GM20431 (cell line): ENCODE measurements around the gene ZBTB7B.
"Not testable (repeated sequence)": the region's sequence is repeated elsewhere in the genome, so short reads cannot be mapped to it uniquely, and the experiment has no call there.

Experiments used
- in situ Hi-C: fragments of 300-500 bp; cut with MseI, MboI; formaldehyde crosslinking; loops from one replicate; pipeline ENCODE4 v1.15.0; 2020; ENCODE audit warnings: low sequenced_read_pairs; ENCODE audit not compliant: unreplicated experiment

The ZBTB7B gene

DNA sequence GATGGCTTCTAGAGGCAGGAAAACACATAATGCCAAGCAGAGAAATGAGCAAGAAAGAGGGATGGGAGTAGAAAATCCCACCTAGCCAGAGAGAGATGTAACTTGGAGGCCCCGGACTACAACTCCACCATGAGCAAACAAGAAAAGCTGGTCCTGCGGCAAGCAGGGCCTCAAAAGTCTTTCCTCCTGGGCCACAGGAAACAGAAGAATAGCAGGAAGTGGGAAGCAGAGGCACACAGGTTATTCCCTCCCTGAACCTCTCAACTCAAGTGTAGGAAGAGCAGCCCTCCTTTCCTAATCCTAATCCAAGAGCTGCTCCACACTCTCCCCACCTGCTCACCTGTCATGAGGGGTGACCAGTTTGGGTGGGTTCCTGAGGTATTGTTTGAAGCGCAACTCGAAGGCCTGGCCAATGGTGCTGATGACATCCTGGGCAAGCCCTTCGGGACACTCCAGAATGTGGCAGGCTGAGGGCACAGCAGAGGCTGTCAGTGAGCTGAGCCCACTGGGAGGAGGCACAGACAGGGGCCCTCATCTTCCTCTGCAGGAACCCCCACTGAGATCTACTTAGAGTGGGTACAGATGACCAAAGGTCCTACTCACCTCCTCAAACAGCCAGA lies 35.2 kb upstream of the ZBTB7B start:
- in situ Hi-C loops = no loop called here

DNA sequence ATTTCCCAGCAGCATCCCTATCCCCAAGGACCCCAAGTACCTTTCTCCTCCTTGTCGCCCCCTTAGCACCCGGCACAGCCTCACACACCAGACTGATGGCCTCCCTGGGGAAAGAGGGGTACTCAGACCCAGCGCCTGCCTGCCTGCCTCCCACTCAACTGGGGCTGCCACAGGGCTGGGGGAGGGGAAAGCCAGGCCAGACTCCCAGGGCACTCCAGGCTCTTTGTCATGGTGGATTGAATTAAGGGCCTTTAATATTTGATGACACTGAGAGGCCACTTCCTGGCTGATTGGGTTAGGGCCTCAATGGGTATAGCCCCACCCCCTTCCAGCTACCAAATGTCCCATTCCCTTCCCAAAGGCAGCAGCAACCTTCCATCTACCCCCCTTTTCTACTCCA lies 33.9 kb upstream of the ZBTB7B start:
- in situ Hi-C loops = no loop called here

DNA sequence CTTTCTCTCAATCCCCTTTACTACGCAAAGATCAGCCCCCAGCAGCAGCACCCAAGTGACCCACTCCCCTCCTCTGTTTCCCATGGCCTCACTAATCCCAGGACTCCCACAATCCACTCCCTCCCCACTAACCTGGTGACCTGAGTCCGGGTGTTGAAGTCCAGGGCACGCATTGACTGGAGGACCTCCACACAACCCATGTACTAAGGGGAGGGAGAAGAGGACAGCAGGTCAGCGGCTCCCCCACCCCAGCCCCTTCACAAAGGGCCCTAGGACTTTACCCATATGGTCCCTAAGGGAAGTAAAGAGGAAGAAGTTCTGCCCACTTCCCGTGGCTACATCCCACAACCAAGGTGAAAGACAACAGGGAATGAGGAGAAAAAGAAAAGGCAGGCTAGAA lies 33.4 kb upstream of the ZBTB7B start:
- in situ Hi-C loops = no loop called here

DNA sequence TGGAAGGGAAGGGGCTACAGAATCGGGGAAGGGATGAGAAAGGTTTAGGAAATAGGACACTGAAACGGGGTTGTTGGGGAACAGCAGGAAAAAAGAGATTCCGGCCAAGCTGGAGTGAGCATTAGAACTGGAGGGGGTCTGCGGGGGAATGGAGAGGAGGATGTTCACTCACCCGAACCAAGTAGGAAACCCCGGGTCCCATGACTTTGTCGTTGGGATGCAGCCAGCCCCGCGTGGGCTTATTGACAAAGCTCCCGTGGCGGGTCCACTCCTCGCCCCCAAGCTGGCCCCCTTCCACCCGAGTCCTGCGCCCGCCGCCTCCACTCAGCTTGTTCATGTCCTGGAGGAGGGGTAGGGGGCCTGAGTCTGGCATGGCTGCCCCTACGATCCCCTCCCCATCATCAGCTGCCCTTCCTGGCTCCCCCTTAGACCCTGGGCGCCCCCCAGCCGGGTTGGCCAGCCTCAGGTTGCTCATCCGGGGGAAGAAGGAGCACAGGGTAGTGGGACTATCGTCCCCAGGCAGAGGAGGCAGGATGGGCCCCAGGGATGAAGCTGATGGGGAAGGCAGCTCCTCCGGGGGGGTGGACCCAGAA lies 32.6 kb upstream of the ZBTB7B start:
- in situ Hi-C loops = no loop called here

DNA sequence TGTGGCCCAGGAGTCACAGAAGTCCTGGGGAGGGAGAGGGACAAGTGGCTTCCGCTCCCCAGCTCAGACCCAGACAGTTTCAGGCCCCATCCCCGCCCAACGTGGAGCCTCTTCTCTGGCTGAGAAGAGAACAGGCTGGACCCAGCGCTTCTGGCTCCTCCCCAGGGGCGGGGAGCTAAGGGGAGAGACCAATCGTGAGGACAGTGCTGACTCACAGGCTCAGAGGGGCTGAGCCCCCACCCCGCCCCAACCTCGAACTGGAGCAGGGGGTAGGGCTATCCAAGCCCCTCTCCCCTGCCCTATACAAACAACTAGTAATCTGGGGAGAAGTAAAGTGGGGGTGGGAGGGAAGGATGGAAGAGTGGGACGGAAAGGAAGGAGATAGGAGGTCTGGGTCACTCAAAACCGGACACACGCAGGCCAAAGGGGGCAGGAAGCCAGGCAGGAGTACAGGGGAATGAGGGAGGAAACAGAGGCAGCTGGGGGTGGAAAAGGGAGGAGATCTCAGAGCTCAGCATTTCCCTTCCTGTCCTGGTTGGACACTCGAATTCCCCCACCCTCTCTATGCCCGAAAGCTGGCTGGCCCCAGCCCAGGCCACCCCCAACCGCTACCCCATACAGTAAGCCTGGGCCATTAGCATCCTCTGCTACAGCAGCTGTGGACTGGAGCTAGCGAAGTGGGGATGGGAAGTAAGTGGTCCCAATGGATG lies 31.8 kb upstream of the ZBTB7B start, which contains the start of gene SHC1:
TSS of gene SHC1 (minus strand) at position 117 of the 710 bp plus-strand sequence. CDS start 221 bp downstream, outside the sequence.
- in situ Hi-C loops = no loop called here

DNA sequence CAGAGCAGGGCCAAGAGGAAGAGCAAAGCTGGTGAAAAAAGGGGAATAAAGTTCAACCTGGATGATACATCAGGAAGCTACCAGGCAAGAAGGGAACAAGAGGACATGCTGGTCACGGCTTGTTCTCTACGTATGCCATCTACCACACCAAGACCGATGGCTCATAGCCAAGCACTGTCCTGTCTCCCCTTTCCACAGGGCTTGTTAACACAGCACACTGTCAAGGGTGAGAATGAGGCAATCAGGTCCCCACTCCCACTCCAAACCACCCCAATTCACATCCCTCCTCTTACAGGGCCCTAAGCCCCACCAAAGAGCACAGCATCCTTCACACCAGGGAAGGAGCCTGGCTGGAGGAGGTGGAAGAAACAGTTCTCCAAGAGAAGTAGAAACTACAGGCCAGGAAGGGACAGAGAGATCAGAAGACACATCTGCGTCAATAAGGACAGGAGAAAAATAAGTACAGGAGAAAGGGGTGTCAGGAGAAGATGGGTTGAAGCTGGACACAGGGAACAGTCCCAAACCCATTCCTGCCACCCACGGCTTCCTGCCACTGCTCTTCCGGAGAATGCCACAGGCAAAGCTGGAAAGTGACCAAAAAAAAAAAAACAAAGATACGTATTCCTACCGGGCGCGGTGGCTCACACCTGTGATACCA lies 31.1 kb upstream of the ZBTB7B start:
- in situ Hi-C loops = no loop called here

DNA sequence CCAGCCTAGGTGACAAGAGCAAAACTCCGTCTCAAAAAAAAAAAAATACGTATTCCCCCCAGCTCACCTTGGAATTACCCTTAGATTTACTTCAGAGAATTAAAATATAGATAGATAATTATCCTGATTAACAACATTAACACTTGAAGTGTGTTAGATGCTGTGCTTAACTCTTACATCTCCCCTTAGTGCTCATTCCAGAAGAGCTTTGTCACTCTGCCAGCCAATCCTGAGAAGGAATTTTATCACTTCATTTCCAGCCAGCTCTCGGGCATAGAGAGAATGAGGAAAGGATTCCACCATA lies 30.4 kb upstream of the ZBTB7B start:
- in situ Hi-C loops = no loop called here

DNA sequence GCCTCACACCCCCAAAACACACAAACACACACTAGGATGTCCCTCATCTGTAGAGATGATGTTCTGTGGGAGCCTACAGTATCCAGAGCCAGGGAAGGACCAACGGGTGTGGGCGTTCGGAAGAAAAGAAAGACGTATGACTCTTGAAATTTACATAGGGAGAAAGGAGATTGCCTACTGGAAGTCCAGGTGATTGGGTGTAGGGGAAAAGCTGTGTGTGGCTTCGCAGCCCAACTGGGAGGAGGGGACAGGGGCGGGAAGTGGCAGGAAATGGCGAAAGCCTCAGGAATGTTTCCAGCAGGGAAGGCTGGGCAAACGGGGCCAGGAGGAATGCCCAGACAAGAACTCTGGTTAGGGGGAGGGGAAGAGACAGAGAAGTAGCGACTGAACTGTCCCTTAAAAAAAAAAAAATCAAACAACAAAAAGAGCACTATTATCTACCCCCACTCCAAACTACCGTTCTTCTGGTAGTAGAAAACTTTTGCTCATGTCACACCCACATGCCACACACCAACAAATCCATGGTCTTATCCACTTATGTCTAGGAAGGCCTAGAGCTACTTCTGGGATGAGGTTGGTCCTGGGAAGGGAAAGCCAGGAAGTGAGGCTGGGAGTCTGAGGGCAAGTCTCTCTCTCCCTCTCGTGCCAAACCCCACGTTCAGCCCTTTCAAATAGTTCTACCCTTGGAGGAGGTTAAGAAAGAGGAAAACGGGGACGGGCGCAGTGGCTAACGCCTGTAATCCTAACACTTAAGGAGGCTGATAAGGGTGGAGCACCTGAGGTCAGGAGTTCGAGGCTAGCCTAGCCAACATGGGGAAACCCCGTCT lies 29.9 kb upstream of the ZBTB7B start:
- in situ Hi-C loops = no loop called here

DNA sequence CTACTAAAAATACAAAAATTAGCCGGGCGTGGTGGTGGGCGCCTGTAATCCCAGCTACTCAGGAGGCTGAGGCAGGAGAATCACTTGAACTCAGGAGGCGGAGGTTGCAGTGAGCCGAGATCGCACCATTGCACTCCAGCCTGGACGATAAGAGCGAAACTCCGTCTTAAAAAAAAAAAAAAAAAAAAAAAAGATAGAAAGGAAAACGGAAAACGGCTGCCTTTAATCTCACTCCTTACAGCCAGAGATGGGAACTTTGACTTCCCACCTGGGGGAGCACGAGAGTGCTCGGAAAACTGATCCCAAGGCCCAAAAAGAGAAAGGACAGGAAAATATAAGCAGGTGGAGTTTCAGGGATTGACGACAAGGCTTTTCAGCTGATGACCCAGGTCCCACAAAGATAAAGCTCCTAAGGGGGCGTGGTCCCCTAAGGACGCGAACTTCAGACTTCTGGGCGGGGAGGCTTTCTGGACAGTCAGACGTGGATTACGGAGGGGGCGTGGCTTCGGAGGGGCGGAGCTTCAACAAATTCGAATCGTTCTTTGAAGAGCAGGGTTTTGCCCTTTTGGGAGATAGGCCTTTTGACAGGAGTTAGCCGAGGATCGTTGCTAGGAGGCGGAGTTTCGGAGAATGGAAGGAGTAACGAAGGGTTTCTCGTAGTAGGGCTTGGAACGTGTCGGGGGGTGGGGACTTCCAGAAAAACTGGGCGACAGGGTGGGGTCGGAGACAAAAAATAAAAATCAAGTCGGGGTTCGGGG lies 29.1 kb upstream of the ZBTB7B start:
- in situ Hi-C loops = no loop called here

DNA sequence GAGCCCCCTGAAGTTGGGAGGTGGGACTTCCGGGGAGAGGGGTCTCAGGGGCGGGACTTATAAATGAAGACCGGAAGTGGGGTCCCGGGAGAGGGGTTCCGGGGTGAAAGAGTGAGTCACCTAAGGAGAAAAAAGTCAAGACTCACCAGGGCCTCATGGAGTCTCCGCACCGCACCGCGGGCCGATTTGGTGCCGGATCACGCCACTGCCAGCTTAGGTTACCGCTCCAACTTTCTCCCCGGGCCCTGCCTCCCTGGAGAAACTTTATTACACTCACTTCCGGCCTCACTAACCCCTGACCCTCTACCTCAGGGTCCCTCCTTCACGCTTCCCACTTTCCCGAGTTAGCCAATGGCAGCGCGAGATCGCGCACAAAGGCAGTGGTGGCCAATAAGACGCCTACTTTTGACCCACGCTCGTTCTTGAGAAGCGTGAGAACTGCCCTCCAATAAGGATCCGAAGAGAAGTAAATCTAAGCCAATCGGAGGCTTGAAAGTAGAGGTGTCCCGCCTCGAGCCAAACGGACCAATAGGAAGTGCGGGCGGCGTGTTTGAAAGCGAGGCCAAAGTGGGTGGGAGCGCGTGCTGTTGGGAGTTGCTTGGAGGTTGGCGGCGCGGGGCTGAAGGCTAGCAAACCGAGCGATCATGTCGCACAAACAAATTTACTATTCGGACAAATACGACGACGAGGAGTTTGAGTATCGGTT lies 28.3 kb upstream of the ZBTB7B start, which contains the start of gene CKS1B:
TSS of gene CKS1B (plus strand) at position 580 of the 706 bp plus-strand sequence. CDS start at position 645, 65 bp downstream.
- in situ Hi-C loops = no loop called here

DNA sequence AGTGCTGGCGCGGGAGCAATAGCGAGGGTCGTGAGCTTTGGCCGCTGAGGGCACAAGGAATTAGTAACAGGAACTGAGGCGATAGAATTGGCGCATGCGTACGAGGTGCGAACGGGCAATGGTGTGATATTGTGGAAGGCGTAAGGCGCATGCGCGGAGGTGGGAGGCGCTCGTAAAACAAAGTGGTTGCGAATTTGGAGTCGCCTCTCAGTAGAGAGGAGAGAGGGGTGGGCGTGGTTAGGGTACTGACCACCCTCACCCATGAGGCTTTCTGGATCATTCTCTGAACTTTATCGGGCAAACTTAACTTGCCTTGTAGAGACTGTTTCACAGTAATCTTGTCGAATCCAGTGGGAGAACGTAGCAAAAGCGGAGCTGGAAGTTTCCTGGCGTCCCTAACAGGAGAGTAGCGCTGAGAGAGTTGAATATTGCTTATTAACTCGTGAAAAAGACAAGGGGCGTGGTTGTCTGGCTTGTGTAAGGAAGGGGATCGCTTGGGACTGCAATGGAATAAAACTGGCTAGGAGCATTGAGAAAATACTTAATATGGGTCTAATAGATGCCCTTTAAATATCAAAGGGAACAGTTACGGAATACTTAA lies 27.7 kb upstream of the ZBTB7B start:
- in situ Hi-C loops = no loop called here

DNA sequence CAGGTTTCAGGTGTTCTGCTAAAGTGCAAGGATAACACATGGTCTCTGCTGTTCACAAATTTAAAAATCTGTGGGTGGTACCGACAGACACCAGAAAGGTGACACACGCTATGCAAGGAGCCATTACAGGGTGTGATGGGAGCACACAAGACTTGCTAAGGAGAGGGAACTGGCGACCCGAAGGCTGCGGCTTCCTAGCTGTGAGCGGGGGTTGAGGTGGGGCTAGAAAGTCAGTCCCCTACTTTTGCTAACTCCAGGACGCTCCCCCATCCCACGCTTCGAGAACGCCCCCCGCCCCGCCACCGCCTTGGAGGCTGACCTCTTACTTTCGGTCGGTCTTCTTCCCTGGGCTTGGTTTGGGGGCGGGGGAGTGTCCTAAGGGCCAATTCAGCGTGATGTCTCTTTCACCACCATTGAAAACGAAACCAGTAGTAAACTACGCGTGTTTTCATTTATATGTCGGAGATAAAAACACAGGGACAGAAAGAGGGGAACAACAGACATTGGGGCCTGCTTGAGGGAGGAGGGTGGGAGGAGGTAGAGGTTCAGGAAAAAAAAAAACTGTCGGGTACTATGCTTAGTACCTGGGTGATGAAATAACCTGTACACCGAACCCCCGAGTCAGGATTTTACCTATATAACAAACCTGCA lies 27.1 kb upstream of the ZBTB7B start:
- in situ Hi-C loops = no loop called here

DNA sequence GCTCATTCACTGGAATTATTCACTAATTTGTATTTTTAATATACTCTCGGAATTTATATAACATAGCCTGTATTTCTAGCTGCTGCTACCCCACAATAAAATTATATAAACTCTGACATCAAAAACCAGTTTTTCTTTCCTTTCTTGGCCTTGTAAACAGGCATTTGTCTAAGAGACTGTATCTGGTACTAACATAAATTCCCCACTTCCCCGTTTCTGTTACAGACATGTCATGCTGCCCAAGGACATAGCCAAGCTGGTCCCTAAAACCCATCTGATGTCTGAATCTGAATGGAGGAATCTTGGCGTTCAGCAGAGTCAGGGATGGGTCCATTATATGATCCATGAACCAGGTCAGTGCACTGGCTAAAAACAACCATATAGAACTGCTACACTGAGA lies 24.8 kb upstream of the ZBTB7B start:
- in situ Hi-C loops = not testable (repeated sequence)

DNA sequence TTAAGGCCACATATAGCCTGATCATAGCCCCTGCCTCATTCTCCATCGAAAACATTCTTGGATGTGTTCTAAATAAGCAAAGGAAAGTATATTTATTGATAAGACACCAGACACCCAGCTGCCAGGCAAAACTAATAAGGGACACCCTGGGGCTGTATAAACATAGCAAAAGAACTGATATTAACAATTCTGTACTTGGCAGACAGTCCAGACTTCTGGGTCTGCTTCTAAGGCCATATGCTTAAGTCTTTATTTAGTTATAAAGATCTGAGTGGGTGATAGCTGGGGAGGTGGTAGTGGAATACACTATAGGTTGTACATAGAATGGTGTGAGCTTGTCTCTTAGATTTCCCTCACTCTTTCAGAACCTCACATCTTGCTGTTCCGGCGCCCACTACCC lies 24.2 kb upstream of the ZBTB7B start:
- in situ Hi-C loops = no loop called here

DNA sequence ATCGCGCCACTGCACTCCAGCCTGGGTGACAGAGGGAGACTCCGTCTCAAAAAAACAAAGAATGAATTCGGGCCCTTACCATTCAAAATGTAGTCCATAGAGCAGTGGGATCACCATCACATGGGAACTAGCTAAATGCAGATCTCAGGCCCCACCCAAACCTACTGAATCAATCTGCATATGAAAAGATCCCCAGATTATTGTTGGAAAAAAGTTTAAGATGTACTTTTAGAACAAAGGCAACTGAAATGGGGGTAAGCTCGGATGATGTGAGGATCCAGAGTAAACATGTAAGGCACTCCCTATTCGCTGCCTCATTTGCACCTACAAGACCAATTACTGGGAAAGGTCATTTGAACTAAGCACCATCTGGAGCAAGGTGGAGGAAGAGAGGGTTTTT lies 20.3 kb upstream of the ZBTB7B start:
- in situ Hi-C loops = no loop called here

DNA sequence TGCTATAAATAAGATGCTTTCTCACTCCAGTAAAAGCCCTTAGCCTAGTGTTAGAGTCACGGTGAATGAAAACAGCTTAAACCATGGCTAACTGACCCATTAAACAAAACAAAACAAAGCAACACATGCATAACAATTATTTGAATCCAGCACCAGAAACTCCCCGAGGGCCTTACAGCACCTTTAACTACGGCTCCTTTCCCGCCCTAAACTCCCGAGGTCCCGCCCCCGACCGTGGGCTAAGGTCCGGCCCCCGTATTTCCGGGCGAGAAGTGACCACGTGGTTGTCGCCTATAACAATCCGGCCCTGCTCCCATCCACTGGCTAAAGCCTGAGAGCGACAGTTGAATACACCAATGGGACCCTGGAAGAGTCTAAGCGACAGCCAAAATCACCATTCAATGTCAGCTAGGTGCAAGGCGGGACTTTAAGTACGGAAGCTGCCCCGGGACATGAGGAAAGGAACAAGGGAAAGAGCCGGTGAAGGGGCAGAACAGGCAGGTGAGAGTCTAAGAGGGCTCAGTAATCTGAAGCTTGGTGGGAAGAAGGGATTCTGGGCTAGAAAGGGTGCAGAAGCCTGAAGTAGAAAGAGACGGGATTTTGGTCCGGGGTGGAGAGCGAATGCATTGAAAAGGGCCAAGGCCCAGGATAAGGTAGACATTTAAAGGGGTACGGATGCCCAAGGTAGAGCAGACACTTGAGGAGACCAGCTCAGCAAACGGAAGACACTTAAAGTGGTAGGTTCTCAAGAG lies 19.5 kb upstream of the ZBTB7B start, which contains the start of gene FLAD1:
TSS of gene FLAD1 (plus strand) at position 448 of the 752 bp plus-strand sequence. CDS start 351 bp downstream, outside the sequence.
- in situ Hi-C loops = no loop called here

DNA sequence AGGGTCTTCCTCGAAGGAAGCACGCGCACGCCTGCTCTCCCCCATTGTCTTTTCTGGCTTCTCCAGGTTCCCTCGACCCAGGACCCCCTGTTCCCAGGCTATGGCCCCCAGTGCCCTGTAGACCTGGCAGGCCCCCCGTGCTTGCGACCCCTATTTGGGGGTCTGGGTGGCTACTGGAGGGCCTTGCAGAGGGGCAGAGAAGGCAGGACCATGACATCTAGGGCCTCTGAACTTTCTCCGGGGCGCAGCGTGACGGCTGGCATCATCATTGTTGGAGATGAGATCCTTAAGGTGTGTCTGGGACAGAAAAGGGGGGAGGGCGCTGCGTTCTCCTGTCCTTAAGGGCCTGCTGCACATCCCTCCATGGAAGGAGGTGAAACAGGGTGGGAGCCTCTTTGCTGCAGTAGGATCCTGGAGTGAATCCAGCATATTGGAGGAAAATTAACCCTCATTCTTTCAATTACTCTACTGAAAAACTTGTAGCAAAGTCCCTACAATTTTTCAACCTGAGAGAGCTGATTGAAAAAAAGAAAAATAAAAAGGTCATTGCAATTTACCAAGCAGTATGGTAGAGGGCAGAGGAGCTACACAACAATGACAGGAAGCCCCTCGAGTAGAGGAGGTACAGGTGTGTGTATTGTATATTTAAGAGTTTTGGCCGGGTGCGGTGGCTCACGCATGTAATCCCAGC lies 18.7 kb upstream of the ZBTB7B start:
- in situ Hi-C loops = no loop called here
